Sigmoid colon (tissue), 7 donors: Measurements from ENCODE around the gene TOX3. TPM values are rescaled to one million over a fixed set of nuclear protein-coding genes. Genes with fewer than 3 reads are reported as not detected.
A peak's percentile ranks its signal among the peaks of the same experiment; 100 is the strongest.

ENCODE experiments used
- DNase-seq: peaks from one replicate; pipeline ENCODE4 v3.0.0-alpha.2; 2019
- H3K27ac ChIP-seq, 4 donors: fragments of 200-600 bp; sonication (generic); one replicate each; pipeline ENCODE4 v1.5.1; 2016 to 2019; ENCODE audit warnings: mild to moderate bottlenecking in 1 of 4
- H3K27me3 ChIP-seq, 3 donors: fragments of 200-600 bp; sonication (generic); one replicate each; pipeline ENCODE4 v1.5.1; 2019; ENCODE audit warnings: mild to moderate bottlenecking in 1 of 3
- H3K36me3 ChIP-seq, 4 donors: fragments of 200-600 bp; sonication (generic); one replicate each; pipeline ENCODE4 v1.5.1; 2016 to 2019
- H3K4me1 ChIP-seq, 4 donors: fragments of 200-600 bp; sonication (generic); one replicate each; pipeline ENCODE4 v1.5.1; 2017 to 2019
- H3K4me3 ChIP-seq, 4 donors: fragments of 200-600 bp; sonication (generic); one replicate each; pipeline ENCODE4 v1.5.1; 2017 to 2019; ENCODE audit warnings: mild to moderate bottlenecking in 2 of 4, moderate library complexity in 1 of 4
- H3K9me3 ChIP-seq, 4 donors: fragments of 200-600 bp in 3 of 4; sonication (generic) in 3 of 4; one replicate each; pipeline versions ENCODE4 v1.5.1 to v1.6.1; 2013 to 2019
- CTCF ChIP-seq, 4 experiments: fragments of 450-650 bp in 3 of 4; fragments of 200-600 bp in 1 of 4; IDR thresholded peaks; one replicate each; pipeline ENCODE4 v1.5.1; 2016 to 2019; ENCODE audit warnings: antibody characterized with exemption in 4 of 4, mild to moderate bottlenecking in 3 of 4, moderate library complexity in 2 of 4
- EP300 ChIP-seq, 4 donors: sonication (generic); formaldehyde crosslinking; IDR thresholded peaks; one replicate each; pipeline ENCODE4 v1.6.1; 2017; ENCODE audit warnings: antibody characterized with exemption in 4 of 4
- POLR2A ChIP-seq, 2 donors: fragments of 450-650 bp; IDR thresholded peaks; one replicate each; pipeline ENCODE4 v1.6.1; 2016; ENCODE audit warnings: antibody characterized with exemption in 2 of 2, mild to moderate bottlenecking in 2 of 2, moderate library complexity in 2 of 2
- POLR2AphosphoS5 ChIP-seq, 4 donors: sonication (generic); formaldehyde crosslinking; IDR thresholded peaks; one replicate each; pipeline ENCODE4 v1.6.1; 2017; ENCODE audit warnings: antibody characterized with exemption in 4 of 4
- WGBS, 2 donors: extraction: QIAGEN DNeasy Blood & Tissue Kit; methylation state at CpG; one replicate each; pipeline ENCODE4 v1.1.7; 2013; 5-methylcytosine and 5-hydroxymethylcytosine counted together
- intact Hi-C: fragments of 100-400 bp; cut with DNase I; formaldehyde crosslinking; loops from one replicate; pipeline ENCODE4 v1.15.1; 2023
- polyA plus RNA-seq, 3 donors: library from polyadenylated mRNA; stranded (reverse); fragments of 200-250 nt; gene quantifications; one replicate each; pipeline ENCODE4 v1.2.3, GENCODE V29; 2013
- total RNA-seq, 4 donors: library from RNA; depleted of rRNA; stranded (reverse); fragments of >200 nt; gene quantifications; one replicate each; pipeline ENCODE4 v1.1.0, GENCODE V29; 2016
- donor health status: healthy with polysubstance abuse.
- donor health status: Bipolar disorder and iron deficiency.
- donor health status: healthy.

Gene TOX3
- total and polyA plus RNA-seq, 7 donors = 0.28 to 18.0 (median 7.1) TPM; not detected in 1

- H3K4me3 ChIP-seq = no peak overlapping the region
- TF ChIP-seq POLR2AphosphoS5 (IDR thresholded peaks at IDR 0.05) (no peak), EP300 (IDR thresholded peaks at IDR 0.05) (no peak), POLR2A (IDR thresholded peaks at IDR 0.05) (no peak), CTCF (IDR thresholded peaks at IDR 0.05) (no peak)
- DNase-seq = no peak
- 88% methylated on average over 3 of the region's 3 CpGs for WGBS, 2 donors
- no peak overlapping the region for H3K27ac ChIP-seq
- peaks cover 0 to 11% (median 0%) of the 10 kb centered on the region in 4 donors for H3K4me1 ChIP-seq
- intact Hi-C loops = no loop called here
- no peaks in the 10 kb centered on the region for H3K27me3 ChIP-seq
- no peaks in the 10 kb centered on the region for H3K9me3 ChIP-seq
- no peaks in the 10 kb centered on the region for H3K36me3 ChIP-seq
These were observed 90.6 kb downstream of the TOX3 start for GRCh38 chr16:52456368-52456767.

- Histone ChIP-seq H3K36me3 (no peaks in the 10 kb centered on the region), H3K9me3 (no peaks in the 10 kb centered on the region), H3K27ac (no peak overlapping the region), H3K4me3 (no peak overlapping the region), H3K4me1 (peaks cover 0 to 11% (median 0%) of the 10 kb centered on the region in 4 donors), H3K27me3 (no peaks in the 10 kb centered on the region)
- TF ChIP-seq POLR2A (IDR thresholded peaks at IDR 0.05) = no peak
- intact Hi-C loops = no loop called here
- WGBS, 2 donors = 41 to 71% methylated on average over 3 of the region's 3 CpGs
- no peak for DNase-seq
These were observed 91.2 kb downstream of the TOX3 start for GRCh38 chr16:52455549-52456277.

- TF ChIP-seq EP300 (IDR thresholded peaks at IDR 0.05) (no peak), POLR2A (IDR thresholded peaks at IDR 0.05) (no peak), CTCF (IDR thresholded peaks at IDR 0.05) (no peak), POLR2AphosphoS5 (IDR thresholded peaks at IDR 0.05) (no peak)
- DNase-seq = no peak
- H3K27me3 ChIP-seq = no peaks in the 10 kb centered on the region
- peaks cover 0 to 11% (median 0%) of the 10 kb centered on the region in 4 donors for H3K4me1 ChIP-seq
- H3K36me3 ChIP-seq = no peaks in the 10 kb centered on the region
- no peak overlapping the region for H3K4me3 ChIP-seq
- peak overlapping the region in 1 of 4 donors; percentile 10 for H3K27ac ChIP-seq
- WGBS, 2 donors = 15 to 54% methylated on average over 1 of the region's 1 CpG
- H3K9me3 ChIP-seq = no peaks in the 10 kb centered on the region
- intact Hi-C loops = no loop called here
These were observed 93.3 kb downstream of the TOX3 start for GRCh38 chr16:52453644-52454043.

- 14 to 66% methylated on average over 5 of the region's 5 CpGs for WGBS, 2 donors
These were observed 94.9 kb downstream of the TOX3 start for GRCh38 chr16:52451971-52452421.

More at GRCh38 chr16:52451971-52452421, 94.9 kb downstream of the TOX3 start:
- Histone ChIP-seq H3K9me3 (no peaks in the 10 kb centered on the region), H3K36me3 (no peaks in the 10 kb centered on the region), H3K27ac (no peak overlapping the region), H3K27me3 (no peaks in the 10 kb centered on the region), H3K4me3 (no peak overlapping the region), H3K4me1 (peaks cover 0 to 11% (median 0%) of the 10 kb centered on the region in 4 donors)
- DNase-seq = no peak
- intact Hi-C loops = no loop called here
- TF ChIP-seq POLR2AphosphoS5 (IDR thresholded peaks at IDR 0.05) (no peak), POLR2A (IDR thresholded peaks at IDR 0.05) (no peak), CTCF (IDR thresholded peaks at IDR 0.05) (no peak), EP300 (IDR thresholded peaks at IDR 0.05) (no peak)
